Stimulated activated CD8-positive, alpha-beta memory T cell treated with anti-CD3 and anti-CD28 coated beads, Interleukin-15, amount 100 ng/mL, for 4 hours (primary cell): ENCODE data around the gene MLX.
"Not testable (repeated sequence)": the region's sequence is repeated elsewhere in the genome, so short reads cannot be mapped to it uniquely, and the experiment has no call there.

Experiments used
- DNase-seq, 2 donors: peaks; one replicate each; pipeline ENCODE4 v3.0.0-alpha.2; 2020; ENCODE audit warnings: low read depth in 2 of 2

The MLX gene

GRCh38 chr17:42536372-42537155, 30.3 kb upstream of the MLX start:
- peak in 1 of 2 donors; percentile 42 for DNase-seq

GRCh38 chr17:42537156-42537805, 29.6 kb upstream of the MLX start:
- DNase-seq, result no peak

- DNase-seq, result no peak
These were observed 29.0 kb upstream of the MLX start for GRCh38 chr17:42537826-42538451.

GRCh38 chr17:42538482-42538881, 28.4 kb upstream of the MLX start:
- no peak for DNase-seq

- DNase-seq, result not testable (repeated sequence)
These were observed 26.3 kb upstream of the MLX start for GRCh38 chr17:42540558-42540957.

GRCh38 chr17:42541041-42541833, 25.7 kb upstream of the MLX start:
- DNase-seq, result no peak

GRCh38 chr17:42543190-42544079, 23.5 kb upstream of the MLX start:
- no peak for DNase-seq

- no peak for DNase-seq
These were observed 22.0 kb upstream of the MLX start for GRCh38 chr17:42544874-42545283.

GRCh38 chr17:42545755-42546505, 21.0 kb upstream of the MLX start:
- DNase-seq, result not testable (repeated sequence)

- no peak for DNase-seq
These were observed 19.9 kb upstream of the MLX start for GRCh38 chr17:42547001-42547461.

- DNase-seq, result no peak
These were observed 19.2 kb upstream of the MLX start for GRCh38 chr17:42547698-42548069.

GRCh38 chr17:42548070-42548837, 18.6 kb upstream of the MLX start:
- peak; percentile 51 to 62 for DNase-seq

- DNase-seq, result no peak
These were observed 17.7 kb upstream of the MLX start for GRCh38 chr17:42548993-42549755.

GRCh38 chr17:42552736-42553135, 14.2 kb upstream of the MLX start, which contains the start of gene HSD17B1:
Gene HSD17B1 (plus strand): TSS chr17:42552923. CDS start chr17:42552934, 11 bp downstream.
- DNase-seq, result not testable (repeated sequence)

- DNase-seq, result no peak
These were observed 13.6 kb upstream of the MLX start for GRCh38 chr17:42553161-42553818.

GRCh38 chr17:42553866-42554249, 13.0 kb upstream of the MLX start:
- DNase-seq, result no peak

- peak in 1 of 2 donors; percentile 62 for DNase-seq
These were observed 12.4 kb upstream of the MLX start for GRCh38 chr17:42554250-42555121.
